ENCODE results near the gene ZNF202.

The ZNF202 gene

GRCh38 chr11:123707206-123707605, 34.3 kb downstream of the ZNF202 start:
- H3K27me3 ChIP-seq (ENCODE audit: insufficient read depth, low read length) = peaks cover 27% of the 10 kb centered on the region
- no peak overlapping the region for H2AFZ ChIP-seq (ENCODE audit: low read length, unreplicated experiment)
- no peaks in the 10 kb centered on the region for H3K36me3 ChIP-seq (ENCODE audit: insufficient read depth, low read length)
- peaks cover 2% of the 10 kb centered on the region for H3K4me1 ChIP-seq (ENCODE audit: control insufficient read depth, insufficient read depth, low read length, unreplicated experiment)
- H3K4me3 ChIP-seq (ENCODE audit: low read depth, low read length) = no peak overlapping the region
- no peaks in the 10 kb centered on the region for H3K79me2 ChIP-seq (ENCODE audit: control insufficient read depth, insufficient read depth, low read length, unreplicated experiment)
- H3K27ac ChIP-seq (ENCODE audit: low read depth, low read length) = no peak overlapping the region

- Histone ChIP-seq H3K27me3 (ENCODE audit: insufficient read depth, low read length) (peaks cover 22% of the 10 kb centered on the region), H3K4me3 (ENCODE audit: low read depth, low read length) (no peak overlapping the region), H3K79me2 (ENCODE audit: control insufficient read depth, insufficient read depth, low read length, unreplicated experiment) (no peaks in the 10 kb centered on the region), H2AFZ (ENCODE audit: low read length, unreplicated experiment) (no peak overlapping the region), H3K36me3 (ENCODE audit: insufficient read depth, low read length) (no peaks in the 10 kb centered on the region), H3K27ac (ENCODE audit: low read depth, low read length) (no peak overlapping the region), H3K4me1 (ENCODE audit: control insufficient read depth, insufficient read depth, low read length, unreplicated experiment) (peaks cover 4% of the 10 kb centered on the region)
These were observed 37.1 kb downstream of the ZNF202 start for GRCh38 chr11:123704341-123704740.

- Histone ChIP-seq H3K27ac (ENCODE audit: low read depth, low read length) (no peak overlapping the region), H2AFZ (ENCODE audit: low read length, unreplicated experiment) (no peak overlapping the region), H3K4me3 (ENCODE audit: low read depth, low read length) (no peak overlapping the region), H3K36me3 (ENCODE audit: insufficient read depth, low read length) (no peaks in the 10 kb centered on the region), H3K27me3 (ENCODE audit: insufficient read depth, low read length) (peaks cover 30% of the 10 kb centered on the region), H3K4me1 (ENCODE audit: control insufficient read depth, insufficient read depth, low read length, unreplicated experiment) (peaks cover 4% of the 10 kb centered on the region), H3K79me2 (ENCODE audit: control insufficient read depth, insufficient read depth, low read length, unreplicated experiment) (no peaks in the 10 kb centered on the region)
These were observed 38.8 kb downstream of the ZNF202 start for GRCh38 chr11:123702696-123703095.

GRCh38 chr11:123702139-123702538, 39.3 kb downstream of the ZNF202 start:
- Histone ChIP-seq H3K4me3 (ENCODE audit: low read depth, low read length) (no peak overlapping the region), H2AFZ (ENCODE audit: low read length, unreplicated experiment) (no peak overlapping the region), H3K27me3 (ENCODE audit: insufficient read depth, low read length) (peaks cover 34% of the 10 kb centered on the region), H3K4me1 (ENCODE audit: control insufficient read depth, insufficient read depth, low read length, unreplicated experiment) (peaks cover 4% of the 10 kb centered on the region), H3K79me2 (ENCODE audit: control insufficient read depth, insufficient read depth, low read length, unreplicated experiment) (no peaks in the 10 kb centered on the region), H3K27ac (ENCODE audit: low read depth, low read length) (no peak overlapping the region), H3K36me3 (ENCODE audit: insufficient read depth, low read length) (no peaks in the 10 kb centered on the region)

GRCh38 chr11:123700772-123701171, 40.7 kb downstream of the ZNF202 start:
- Histone ChIP-seq H3K4me3 (ENCODE audit: low read depth, low read length) (no peak overlapping the region), H3K4me1 (ENCODE audit: control insufficient read depth, insufficient read depth, low read length, unreplicated experiment) (peaks cover 4% of the 10 kb centered on the region), H3K36me3 (ENCODE audit: insufficient read depth, low read length) (no peaks in the 10 kb centered on the region), H2AFZ (ENCODE audit: low read length, unreplicated experiment) (no peak overlapping the region), H3K27ac (ENCODE audit: low read depth, low read length) (no peak overlapping the region), H3K27me3 (ENCODE audit: insufficient read depth, low read length) (peaks cover 40% of the 10 kb centered on the region), H3K79me2 (ENCODE audit: control insufficient read depth, insufficient read depth, low read length, unreplicated experiment) (no peaks in the 10 kb centered on the region)

GRCh38 chr11:123698546-123699127, 42.8 kb downstream of the ZNF202 start:
- peaks cover 4% of the 10 kb centered on the region for H3K4me1 ChIP-seq (ENCODE audit: control insufficient read depth, insufficient read depth, low read length, unreplicated experiment)
- H3K79me2 ChIP-seq (ENCODE audit: control insufficient read depth, insufficient read depth, low read length, unreplicated experiment) = no peaks in the 10 kb centered on the region

GRCh38 chr11:123696183-123696582, 45.3 kb downstream of the ZNF202 start:
- H2AFZ ChIP-seq (ENCODE audit: low read length, unreplicated experiment) = no peak overlapping the region
- no peak overlapping the region for H3K27ac ChIP-seq (ENCODE audit: low read depth, low read length)
- H3K79me2 ChIP-seq (ENCODE audit: control insufficient read depth, insufficient read depth, low read length, unreplicated experiment) = no peaks in the 10 kb centered on the region
- H3K4me1 ChIP-seq (ENCODE audit: control insufficient read depth, insufficient read depth, low read length, unreplicated experiment) = no peaks in the 10 kb centered on the region
- H3K36me3 ChIP-seq (ENCODE audit: insufficient read depth, low read length) = no peaks in the 10 kb centered on the region
- no peak overlapping the region for H3K4me3 ChIP-seq (ENCODE audit: low read depth, low read length)
- peaks cover 72% of the 10 kb centered on the region for H3K27me3 ChIP-seq (ENCODE audit: insufficient read depth, low read length)

More at GRCh38 chr11:123698546-123699127, 42.8 kb downstream of the ZNF202 start:
- no peak overlapping the region for H3K27ac ChIP-seq (ENCODE audit: low read depth, low read length)
- H3K4me3 ChIP-seq (ENCODE audit: low read depth, low read length) = no peak overlapping the region
- H3K36me3 ChIP-seq (ENCODE audit: insufficient read depth, low read length) = no peaks in the 10 kb centered on the region
- no peak overlapping the region for H2AFZ ChIP-seq (ENCODE audit: low read length, unreplicated experiment)
- H3K27me3 ChIP-seq (ENCODE audit: insufficient read depth, low read length) = peaks cover 53% of the 10 kb centered on the region

- H3K79me2 ChIP-seq (ENCODE audit: control insufficient read depth, insufficient read depth, low read length, unreplicated experiment) = no peaks in the 10 kb centered on the region
- H3K4me3 ChIP-seq (ENCODE audit: low read depth, low read length) = no peak overlapping the region
- H2AFZ ChIP-seq (ENCODE audit: low read length, unreplicated experiment) = no peak overlapping the region
- H3K4me1 ChIP-seq (ENCODE audit: control insufficient read depth, insufficient read depth, low read length, unreplicated experiment) = no peaks in the 10 kb centered on the region
- no peak overlapping the region for H3K27ac ChIP-seq (ENCODE audit: low read depth, low read length)
- H3K27me3 ChIP-seq (ENCODE audit: insufficient read depth, low read length) = peaks cover 75% of the 10 kb centered on the region
- no peaks in the 10 kb centered on the region for H3K36me3 ChIP-seq (ENCODE audit: insufficient read depth, low read length)
These were observed 46.2 kb downstream of the ZNF202 start for GRCh38 chr11:123695231-123695630.

- H3K79me2 ChIP-seq (ENCODE audit: control insufficient read depth, insufficient read depth, low read length, unreplicated experiment) = no peaks in the 10 kb centered on the region
- H3K4me3 ChIP-seq (ENCODE audit: low read depth, low read length) = no peak overlapping the region
- H3K27ac ChIP-seq (ENCODE audit: low read depth, low read length) = no peak overlapping the region
- H3K4me1 ChIP-seq (ENCODE audit: control insufficient read depth, insufficient read depth, low read length, unreplicated experiment) = no peaks in the 10 kb centered on the region
- H2AFZ ChIP-seq (ENCODE audit: low read length, unreplicated experiment) = no peak overlapping the region
- peaks cover 75% of the 10 kb centered on the region for H3K27me3 ChIP-seq (ENCODE audit: insufficient read depth, low read length)
- H3K36me3 ChIP-seq (ENCODE audit: insufficient read depth, low read length) = no peaks in the 10 kb centered on the region
These were observed 46.9 kb downstream of the ZNF202 start for GRCh38 chr11:123694551-123694950.

- Histone ChIP-seq H3K27ac (ENCODE audit: low read depth, low read length) (no peak overlapping the region), H3K4me1 (ENCODE audit: control insufficient read depth, insufficient read depth, low read length, unreplicated experiment) (no peaks in the 10 kb centered on the region), H3K79me2 (ENCODE audit: control insufficient read depth, insufficient read depth, low read length, unreplicated experiment) (no peaks in the 10 kb centered on the region), H2AFZ (ENCODE audit: low read length, unreplicated experiment) (no peak overlapping the region), H3K4me3 (ENCODE audit: low read depth, low read length) (no peak overlapping the region), H3K36me3 (ENCODE audit: insufficient read depth, low read length) (no peaks in the 10 kb centered on the region), H3K27me3 (ENCODE audit: insufficient read depth, low read length) (peaks cover 76% of the 10 kb centered on the region)
These were observed 48.5 kb downstream of the ZNF202 start for GRCh38 chr11:123692961-123693360.

GRCh38 chr11:123690485-123690884, 51.0 kb downstream of the ZNF202 start:
- H3K79me2 ChIP-seq (ENCODE audit: control insufficient read depth, insufficient read depth, low read length, unreplicated experiment) = no peaks in the 10 kb centered on the region
- no peak overlapping the region for H3K27ac ChIP-seq (ENCODE audit: low read depth, low read length)
- no peak overlapping the region for H2AFZ ChIP-seq (ENCODE audit: low read length, unreplicated experiment)
- H3K4me1 ChIP-seq (ENCODE audit: control insufficient read depth, insufficient read depth, low read length, unreplicated experiment) = no peaks in the 10 kb centered on the region
- H3K4me3 ChIP-seq (ENCODE audit: low read depth, low read length) = no peak overlapping the region
- peaks cover 87% of the 10 kb centered on the region for H3K27me3 ChIP-seq (ENCODE audit: insufficient read depth, low read length)
- no peaks in the 10 kb centered on the region for H3K36me3 ChIP-seq (ENCODE audit: insufficient read depth, low read length)
